Esophagus muscularis mucosa (tissue), 4 donors: ENCODE measurements around the gene NOS1. TPM values are rescaled to one million over a fixed set of nuclear protein-coding genes. Genes with fewer than 3 reads are reported as not detected.

Experiments
- DNase-seq: peaks from one replicate; pipeline ENCODE4 v3.0.0-alpha.2; 2017; ENCODE audit errors: extremely low spot score
- H3K27ac ChIP-seq, 4 donors: fragments of 200-600 bp; sonication (generic); replicated peaks in 1 of 4; 1 replicate in 3 of 4; 2 replicates in 1 of 4; pipeline ENCODE4 v1.5.1; 2016 to 2019; ENCODE audit warnings: mild to moderate bottlenecking in 1 of 4
- H3K27me3 ChIP-seq, 4 donors: fragments of 200-600 bp; sonication (generic); one replicate each; pipeline versions ENCODE4 v1.5.1 to v1.6.0; 2016 to 2019
- H3K36me3 ChIP-seq, 4 donors: fragments of 200-600 bp; sonication (generic); one replicate each; pipeline ENCODE4 v1.5.1; 2016 to 2019
- H3K4me1 ChIP-seq, 4 donors: fragments of 200-600 bp; sonication (generic); one replicate each; pipeline ENCODE4 v1.5.1; 2016 to 2019
- H3K4me3 ChIP-seq, 4 donors: fragments of 200-600 bp; sonication (generic); 1 replicate in 2 of 4; 2 replicates in 2 of 4; pipeline ENCODE4 v1.5.1; 2016 to 2019; ENCODE audit warnings: mild to moderate bottlenecking in 4 of 4, moderate library complexity in 1 of 4
- H3K9me3 ChIP-seq, 4 donors: fragments of 200-600 bp; sonication (generic); 1 replicate in 3 of 4; 2 replicates in 1 of 4; pipeline ENCODE4 v1.5.1; 2016 to 2019
- EP300 ChIP-seq: sonication (generic); formaldehyde crosslinking; IDR thresholded peaks from one replicate; pipeline ENCODE4 v1.6.1; 2017; ENCODE audit warnings: antibody characterized with exemption
- POLR2A ChIP-seq: fragments of 450-650 bp; IDR thresholded peaks from one replicate; pipeline ENCODE4 v1.6.1; 2017; ENCODE audit warnings: antibody characterized with exemption, moderate library complexity, mild to moderate bottlenecking, low read depth
- POLR2AphosphoS5 ChIP-seq, 2 donors: sonication (generic); formaldehyde crosslinking; IDR thresholded peaks; one replicate each; pipeline ENCODE4 v1.6.1; 2017; ENCODE audit warnings: antibody characterized with exemption in 2 of 2
- WGBS: methylation state at CpG from one replicate; pipeline ENCODE4 v1.1.5; 2018; 5-methylcytosine and 5-hydroxymethylcytosine counted together
- intact Hi-C: fragments of 100-400 bp; cut with DNase I; formaldehyde crosslinking; loops from one replicate; pipeline ENCODE4 v1.15.1; 2023
- total RNA-seq, 4 donors: library from RNA; depleted of rRNA; stranded (reverse); fragments of >200 nt; gene quantifications; one replicate each; pipeline versions ENCODE4 v1.1.0 to v1.2.1, GENCODE V29; 2016
- TF ChIP-seq, protein P1 (sequence below), 3 experiments: fragments of 200-600 bp in 2 of 3; fragments of 450-650 bp in 1 of 3; sonication (generic) in 2 of 3; IDR thresholded peaks; one replicate each; pipeline ENCODE4 v1.5.1; 2017 to 2019; ENCODE audit warnings: antibody characterized with exemption in 3 of 3, mild to moderate bottlenecking in 2 of 3, moderate library complexity in 1 of 3

NOS1 gene
- total RNA-seq, 4 donors from 2014 or later, result 1.7 to 4.0 (median 3.1) TPM

DNA sequence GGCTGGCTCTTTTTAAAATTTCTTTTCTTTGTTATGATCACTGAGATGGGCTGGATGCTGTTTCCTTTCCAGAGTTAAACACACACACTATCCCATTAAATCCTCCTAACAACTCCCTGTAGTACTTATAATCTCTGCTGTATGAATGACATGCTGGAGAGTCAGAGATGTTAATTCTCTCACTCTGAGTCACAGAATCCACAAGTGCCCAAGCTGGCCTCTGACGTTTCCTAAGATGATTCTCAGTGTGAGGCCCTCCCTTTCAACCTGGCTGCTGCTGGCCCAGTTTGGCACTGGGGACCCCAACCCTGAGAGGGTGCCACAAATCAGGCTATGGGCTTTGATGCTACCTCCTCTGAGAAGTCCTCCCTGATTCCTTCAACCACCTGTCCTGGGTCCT lies 5.4 kb downstream of the NOS1 start:
- DNase-seq, result no peak
- Histone ChIP-seq H3K9me3 (no peaks in the 10 kb centered on the region), H3K36me3 (no peaks in the 10 kb centered on the region), H3K4me1 (peaks cover 0 to 10% (median 4%) of the 10 kb centered on the region in 4 donors), H3K27ac (no peak overlapping the region), H3K27me3 (peaks cover 0 to 61% (median 17%) of the 10 kb centered on the region in 4 donors), H3K4me3 (no peak overlapping the region)
- WGBS, result 44% methylated on average over 1 of the region's 1 CpG
- intact Hi-C loops, result no loop called here
- TF ChIP-seq EP300 (no peak), POLR2AphosphoS5 (IDR thresholded peaks at IDR 0.05) (no peak), POLR2A (no peak)
- TF ChIP-seq, protein P1, sequence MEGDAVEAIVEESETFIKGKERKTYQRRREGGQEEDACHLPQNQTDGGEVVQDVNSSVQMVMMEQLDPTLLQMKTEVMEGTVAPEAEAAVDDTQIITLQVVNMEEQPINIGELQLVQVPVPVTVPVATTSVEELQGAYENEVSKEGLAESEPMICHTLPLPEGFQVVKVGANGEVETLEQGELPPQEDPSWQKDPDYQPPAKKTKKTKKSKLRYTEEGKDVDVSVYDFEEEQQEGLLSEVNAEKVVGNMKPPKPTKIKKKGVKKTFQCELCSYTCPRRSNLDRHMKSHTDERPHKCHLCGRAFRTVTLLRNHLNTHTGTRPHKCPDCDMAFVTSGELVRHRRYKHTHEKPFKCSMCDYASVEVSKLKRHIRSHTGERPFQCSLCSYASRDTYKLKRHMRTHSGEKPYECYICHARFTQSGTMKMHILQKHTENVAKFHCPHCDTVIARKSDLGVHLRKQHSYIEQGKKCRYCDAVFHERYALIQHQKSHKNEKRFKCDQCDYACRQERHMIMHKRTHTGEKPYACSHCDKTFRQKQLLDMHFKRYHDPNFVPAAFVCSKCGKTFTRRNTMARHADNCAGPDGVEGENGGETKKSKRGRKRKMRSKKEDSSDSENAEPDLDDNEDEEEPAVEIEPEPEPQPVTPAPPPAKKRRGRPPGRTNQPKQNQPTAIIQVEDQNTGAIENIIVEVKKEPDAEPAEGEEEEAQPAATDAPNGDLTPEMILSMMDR (IDR thresholded peaks at IDR 0.05), result no peak

GRCh38 chr12:117352883-117353282 lies 8.5 kb downstream of the NOS1 start:
- Histone ChIP-seq H3K27ac (no peak overlapping the region), H3K4me1 (no peaks in the 10 kb centered on the region), H3K9me3 (no peaks in the 10 kb centered on the region), H3K4me3 (no peak overlapping the region), H3K36me3 (no peaks in the 10 kb centered on the region), H3K27me3 (peaks cover 0 to 29% (median 0%) of the 10 kb centered on the region in 4 donors)
- DNase-seq, result no peak
- no peak for TF ChIP-seq POLR2AphosphoS5 (IDR thresholded peaks at IDR 0.05)
- TF ChIP-seq, protein P1 (IDR thresholded peaks at IDR 0.05), result no peak
- no peak for TF ChIP-seq EP300
- TF ChIP-seq POLR2A, result no peak
- intact Hi-C loops, result no loop called here

DNA sequence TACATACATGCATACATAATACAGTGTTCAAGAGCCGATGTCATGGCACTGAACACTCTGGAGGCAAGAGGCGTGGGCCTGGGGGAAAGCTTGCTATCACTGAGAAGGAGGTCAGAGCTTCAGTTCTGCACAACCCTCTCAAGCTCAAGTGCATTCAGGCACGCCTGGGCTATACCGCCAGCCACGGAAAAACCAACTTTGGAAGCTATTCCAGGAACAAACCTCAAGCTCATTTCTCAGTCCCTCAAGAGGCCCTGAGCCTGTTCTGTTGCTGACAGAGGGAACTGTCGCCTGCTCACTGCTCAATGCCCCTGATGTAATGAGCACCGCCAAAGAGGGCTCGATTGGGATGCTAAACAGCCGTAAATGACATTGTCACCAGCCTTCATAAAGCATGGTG lies 9.2 kb downstream of the NOS1 start:
- no peak for DNase-seq
- TF ChIP-seq EP300 (no peak), POLR2A (no peak)
- TF ChIP-seq, protein P1 (IDR thresholded peaks at IDR 0.05), result no peak
- Histone ChIP-seq H3K27me3 (peaks cover 0 to 29% (median 0%) of the 10 kb centered on the region in 4 donors), H3K36me3 (no peaks in the 10 kb centered on the region), H3K27ac (no peak overlapping the region), H3K9me3 (no peaks in the 10 kb centered on the region), H3K4me1 (no peaks in the 10 kb centered on the region), H3K4me3 (no peak overlapping the region)
- 68% methylated on average over 9 of the region's 9 CpGs for WGBS
- intact Hi-C loops, result no loop called here

DNA sequence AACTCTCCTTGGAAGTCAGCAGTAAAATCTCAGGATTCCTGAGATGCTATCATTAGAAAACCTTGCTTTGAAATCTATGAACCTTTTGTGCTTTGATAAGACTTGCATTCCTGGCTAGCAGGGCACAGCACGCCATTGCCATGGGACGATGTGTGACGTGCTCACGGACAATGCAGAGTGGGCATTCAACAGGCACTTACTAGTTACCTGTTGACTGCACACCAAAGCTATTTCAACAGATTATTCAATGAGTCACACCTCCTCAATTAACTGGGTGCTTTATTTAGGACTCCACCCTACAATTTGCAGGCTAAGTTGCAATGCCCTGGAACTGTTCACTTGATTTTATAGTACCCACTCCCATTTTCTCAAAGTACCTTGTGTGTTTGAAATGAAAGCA lies 11.3 kb downstream of the NOS1 start:
- no peak for DNase-seq
- intact Hi-C loops, result no loop called here

More for the DNA sequence above, 11.3 kb downstream of the NOS1 start:
- 94% methylated on average over 4 of the region's 4 CpGs for WGBS
- no peaks in the 10 kb centered on the region for H3K4me1 ChIP-seq
- TF ChIP-seq EP300, result no peak
- TF ChIP-seq, protein P1 (IDR thresholded peaks at IDR 0.05), result no peak
- TF ChIP-seq POLR2AphosphoS5 (IDR thresholded peaks at IDR 0.05), result no peak
- TF ChIP-seq POLR2A, result no peak
- no peak overlapping the region for H3K27ac ChIP-seq
- peaks cover 0 to 16% (median 0%) of the 10 kb centered on the region in 4 donors for H3K27me3 ChIP-seq
- H3K4me3 ChIP-seq, result no peak overlapping the region
- no peaks in the 10 kb centered on the region for H3K9me3 ChIP-seq
- H3K36me3 ChIP-seq, result no peaks in the 10 kb centered on the region
